Psoas muscle (tissue), 8 donors: ENCODE data around the gene RACGAP1. TPM values are rescaled to one million over a fixed set of nuclear protein-coding genes. Genes with fewer than 3 reads are reported as not detected.
"Not testable (repeated sequence)": the region's sequence is repeated elsewhere in the genome, so short reads cannot be mapped to it uniquely, and the experiment has no call there.

Experiments
- ATAC-seq, 4 donors: fragments of 200-7000 bp; cut with Tn5 transposase; one replicate each; pipeline ENCODE4 v1.9.1; 2020; ENCODE audit warnings: moderate library complexity in 3 of 4, mild to moderate bottlenecking in 2 of 4
- DNase-seq, 2 donors: peaks; one replicate each; pipeline ENCODE4 v3.0.0-alpha.2; 2020
- H3K27ac ChIP-seq: fragments of 200-600 bp; one replicate; pipeline ENCODE4 v1.8.0; 2022
- H3K27me3 ChIP-seq, 3 donors: fragments of 200-600 bp in 1 of 3; one replicate each; pipeline versions ENCODE4 v1.6.1 to v1.8.0; 2013 to 2022; ENCODE audit warnings: low read length in 2 of 3, mild to moderate bottlenecking in 2 of 3, moderate library complexity in 1 of 3; ENCODE audit not compliant: insufficient read depth in 3 of 3
- H3K36me3 ChIP-seq, 2 donors: fragments of 200-600 bp in 1 of 2; one replicate each; pipeline versions ENCODE4 v1.6.1 to v1.8.0; 2013 to 2022; ENCODE audit warnings: low read depth in 1 of 2, mild to moderate bottlenecking in 1 of 2, moderate library complexity in 1 of 2; ENCODE audit not compliant: insufficient read depth in 1 of 2
- H3K4me1 ChIP-seq: fragments of 200-600 bp; one replicate; pipeline ENCODE4 v1.8.0; 2022
- H3K4me3 ChIP-seq: fragments of 200-600 bp; one replicate; pipeline ENCODE4 v1.8.0; 2022; ENCODE audit warnings: mild to moderate bottlenecking
- H3K9me3 ChIP-seq: fragments of 200-600 bp; one replicate; pipeline ENCODE4 v1.8.0; 2022
- CTCF ChIP-seq: fragments of 200-600 bp; IDR thresholded peaks from one replicate; pipeline ENCODE4 v1.8.0; 2022; ENCODE audit warnings: antibody characterized with exemption
- WGBS, 3 donors: extraction: QIAGEN DNeasy Blood & Tissue Kit; methylation state at CpG; one replicate each; pipeline versions ENCODE4 v1.1.6 to v1.1.7; 2013; 5-methylcytosine and 5-hydroxymethylcytosine counted together
- intact Hi-C, 2 donors: fragments of 100-400 bp; cut with DNase I; formaldehyde crosslinking; loops; one replicate each; pipeline versions ENCODE4 v1.11.0 to v1.14.2; 2022
- polyA plus RNA-seq, 3 donors: library from polyadenylated mRNA; stranded (reverse); fragments of 200-250 nt; gene quantifications; one replicate each; pipeline ENCODE4 v1.2.3, GENCODE V29; 2013
- total RNA-seq, 4 donors: library from RNA; stranded (reverse); fragmentation: NEBNext Ultra II Directional in 2 of 4; extraction: Animal tissue kit (Norgen Biotek cat#: 25700) in 2 of 4; gene quantifications; one replicate each; pipeline versions ENCODE4 v1.2.1 to v1.2.4, GENCODE V29; 2021 to 2023
- donor health status: healthy with polysubstance abuse.
- donor health status: DM: no; HTN: no; CAD: no; lungs with moderate emphysema.
- donor health status: Bipolar disorder and iron deficiency.
- donor health status: healthy.
- donor health status: DM: yes; HTN: yes; CAD: no.
- donor health status: DM: no; HTN: no; CAD: no.
- donor health status: DM: no; HTN: no; CAD: no.
- donor health status: DM: yes; HTN: yes; CAD: no.

Gene RACGAP1
- total and polyA plus RNA-seq, 7 donors, result 3.4 to 15.3 (median 5.4) TPM

DNA sequence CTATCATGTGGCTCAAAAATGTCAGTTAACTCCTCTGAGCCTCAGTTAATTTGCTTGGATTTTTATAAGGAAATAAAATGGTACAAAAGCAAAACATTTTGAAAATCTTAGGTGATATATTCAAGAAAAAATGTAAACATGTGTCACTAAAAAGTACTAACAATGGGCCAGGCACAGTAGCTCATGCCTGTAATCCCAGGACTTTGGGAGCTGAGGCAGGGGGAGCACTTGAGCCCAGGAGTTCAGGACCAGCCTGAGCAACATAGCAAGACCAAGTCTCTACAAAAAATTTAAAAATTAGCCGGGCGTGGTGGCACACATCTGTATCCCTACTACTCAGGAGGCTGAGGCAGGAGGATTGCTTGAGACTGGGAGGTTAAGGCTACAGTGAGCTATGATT is 26.8 kb downstream of the RACGAP1 start:
- no peak overlapping the region for H3K4me3 ChIP-seq
- DNase-seq (no peak), ATAC-seq (no peak)
- no peak overlapping the region for H3K27ac ChIP-seq
- no peak for TF ChIP-seq CTCF
- no peaks in the 10 kb centered on the region for H3K9me3 ChIP-seq
- intact Hi-C loops, result no loop called here
- no peaks in the 10 kb centered on the region for H3K27me3 ChIP-seq
- peaks cover 0 to 40% of the 10 kb centered on the region in 2 donors for H3K36me3 ChIP-seq
- 89 to 98% (median 93%) methylated on average over 2 of the region's 2 CpGs for WGBS, 3 donors
- no peaks in the 10 kb centered on the region for H3K4me1 ChIP-seq

DNA sequence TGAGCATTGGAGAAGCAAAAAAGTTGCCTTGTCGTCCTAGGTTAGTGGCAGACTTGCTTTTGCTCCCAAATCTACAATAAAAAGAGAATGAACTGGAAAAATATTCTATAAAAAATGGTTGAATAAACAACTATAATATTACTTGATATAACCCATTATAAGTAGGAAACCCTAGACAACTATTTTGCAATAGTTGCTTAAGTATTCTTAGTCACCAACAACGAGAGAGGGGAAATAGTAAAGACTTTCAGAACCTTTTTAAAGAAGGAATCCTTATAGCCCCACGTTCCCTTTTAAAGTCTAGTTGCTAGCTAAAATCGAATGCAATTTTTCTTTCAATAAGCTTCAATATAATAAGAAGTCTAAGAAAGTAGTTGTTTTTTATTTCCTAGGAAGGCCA is 35.0 kb downstream of the RACGAP1 start:
- H3K27ac ChIP-seq, result no peak overlapping the region
- 85 to 89% (median 87%) methylated on average over 4 of the region's 4 CpGs for WGBS, 3 donors
- TF ChIP-seq CTCF, result no peak

DNA sequence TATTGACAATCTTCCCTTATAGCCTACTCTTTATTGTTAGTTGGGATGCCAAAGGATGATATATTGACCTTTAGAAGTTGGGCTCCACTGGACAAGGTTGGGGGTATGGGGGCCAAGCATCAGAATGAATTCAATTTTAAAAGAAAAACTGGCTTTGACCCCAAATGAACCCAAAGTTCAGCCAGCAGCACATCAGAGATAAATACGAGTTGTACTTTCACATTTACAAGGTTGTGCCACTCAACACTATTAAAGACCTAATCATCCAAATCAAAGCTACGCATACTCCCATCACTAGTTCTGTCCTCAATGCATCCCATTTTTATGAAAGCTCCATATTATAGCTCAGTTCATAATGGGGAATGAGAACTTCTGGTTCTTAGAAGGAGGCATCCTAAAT is 35.9 kb downstream of the RACGAP1 start:
- H3K4me3 ChIP-seq, ATAC-seq, DNase-seq, H3K4me1 ChIP-seq, H3K27me3 ChIP-seq, H3K27ac ChIP-seq, intact Hi-C loops, H3K9me3 ChIP-seq: not testable (repeated sequence)
- WGBS, 3 donors, result 96 to 98% (median 97%) methylated on average over 2 of the region's 2 CpGs
- H3K36me3 ChIP-seq, result peaks cover 0 to 22% of the 10 kb centered on the region in 2 donors

More for the DNA sequence above, 35.0 kb downstream of the RACGAP1 start:
- intact Hi-C loops, result no loop called here
- Histone ChIP-seq H3K27me3 (no peaks in the 10 kb centered on the region), H3K36me3 (peaks cover 0 to 25% of the 10 kb centered on the region in 2 donors), H3K4me1 (no peaks in the 10 kb centered on the region), H3K4me3 (no peak overlapping the region), H3K9me3 (no peaks in the 10 kb centered on the region)
- ATAC-seq, result no peak
- DNase-seq, result no peak

DNA sequence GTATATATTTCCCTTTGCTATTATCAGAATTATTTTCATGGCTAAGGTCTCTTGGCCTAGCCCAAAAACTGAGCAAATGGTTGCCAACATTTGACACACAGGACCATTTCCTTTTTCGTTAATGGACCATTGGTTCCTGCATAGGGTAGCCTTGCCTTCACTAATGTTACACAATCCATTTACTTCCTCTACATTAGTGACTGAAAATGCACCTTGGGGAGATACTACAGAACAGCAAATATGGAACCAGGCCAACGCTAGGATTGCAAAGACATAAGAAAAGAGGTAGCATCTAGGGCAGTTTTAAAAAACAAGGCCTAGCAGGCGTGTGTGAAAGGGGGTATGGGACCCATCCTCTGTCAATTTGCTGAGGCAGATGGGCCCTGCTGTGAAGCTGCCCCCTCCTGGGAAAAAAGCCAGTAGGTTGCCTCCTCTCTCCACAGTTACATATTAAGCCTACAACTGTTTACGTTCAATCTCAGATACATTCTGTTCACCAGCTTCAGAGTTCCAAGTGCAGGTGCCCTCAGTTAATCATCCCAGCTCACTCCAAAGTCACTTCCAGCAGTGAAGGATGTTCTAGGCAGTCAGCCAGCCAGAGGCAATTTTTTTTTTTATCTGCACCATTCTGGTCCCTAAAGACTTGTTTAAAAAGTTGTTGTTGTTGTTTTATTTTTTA is 37.5 kb downstream of the RACGAP1 start:
- no peak for TF ChIP-seq CTCF
- H3K9me3 ChIP-seq, result no peaks in the 10 kb centered on the region
- H3K4me3 ChIP-seq, result no peak overlapping the region
- no peak overlapping the region for H3K27ac ChIP-seq
- no peaks in the 10 kb centered on the region for H3K4me1 ChIP-seq
- WGBS, 3 donors, result 71 to 81% (median 80%) methylated on average over 4 of the region's 4 CpGs
- ATAC-seq (no peak), DNase-seq (no peak)
- intact Hi-C loops, result no loop called here
- H3K36me3 ChIP-seq, result peaks cover 0 to 12% of the 10 kb centered on the region in 2 donors
- H3K27me3 ChIP-seq, result no peaks in the 10 kb centered on the region

DNA sequence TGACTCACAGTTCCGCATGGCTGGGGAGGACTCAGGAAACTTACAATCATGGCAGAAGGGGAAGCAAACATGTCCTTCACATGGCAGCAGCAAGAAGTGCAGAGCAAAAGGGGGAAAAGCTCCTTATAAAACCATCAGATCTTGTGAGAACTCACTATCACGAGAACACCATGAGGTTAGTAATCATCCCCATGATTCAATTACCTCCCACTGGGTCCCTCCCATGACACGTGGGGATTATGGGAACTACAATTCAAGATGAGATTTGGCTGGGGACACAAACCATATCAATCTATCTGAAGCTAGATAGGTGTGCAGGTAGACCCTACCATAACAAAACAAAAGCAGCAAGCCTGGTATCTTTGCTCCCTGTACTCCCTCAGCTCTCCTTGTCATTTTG is 38.8 kb downstream of the RACGAP1 start:
- ATAC-seq, H3K27me3 ChIP-seq: not testable (repeated sequence)
- WGBS, 3 donors, result 91 to 97% (median 95%) methylated on average over 3 of the region's 3 CpGs

GRCh38 chr12:49985981-49986380 is 39.3 kb downstream of the RACGAP1 start:
- Histone ChIP-seq H3K4me1 (no peaks in the 10 kb centered on the region), H3K27me3 (no peaks in the 10 kb centered on the region), H3K27ac (no peak overlapping the region), H3K9me3 (no peaks in the 10 kb centered on the region), H3K36me3 (peaks cover 0 to 7% of the 10 kb centered on the region in 2 donors), H3K4me3 (no peak overlapping the region)
- no peak for DNase-seq
- no peak for ATAC-seq
- WGBS, 3 donors, result 90 to 94% (median 92%) methylated on average over 5 of the region's 5 CpGs
- no peak for TF ChIP-seq CTCF
- intact Hi-C loops, result no loop called here

More for the DNA sequence above, 38.8 kb downstream of the RACGAP1 start:
- DNase-seq, H3K27ac ChIP-seq, H3K4me3 ChIP-seq, H3K9me3 ChIP-seq, H3K36me3 ChIP-seq, intact Hi-C loops, H3K4me1 ChIP-seq: not testable (repeated sequence)
